ENCODE measurements around the gene COL6A2. TPM values are rescaled to one million over a fixed set of nuclear protein-coding genes. Genes with fewer than 3 reads are reported as not detected.

COL6A2 gene
- polyA plus RNA-seq, 3 donors: 0.01 TPM; not detected in 2

- no peak for TF ChIP-seq CTCF (IDR thresholded peaks at IDR 0.05)
- no peaks in the 10 kb centered on the region for H3K79me2 ChIP-seq (ENCODE audit: insufficient read depth, low read length)
- H3K27me3 Mint-ChIP-seq (ENCODE audit: low read depth in 3 of 3): peaks cover 0 to 6% (median 2%) of the 10 kb centered on the region in 3 donors
- H3K4me1 ChIP-seq (ENCODE audit: control insufficient read depth in 1 of 2, insufficient read depth in 2 of 2, low read length in 2 of 2): no peaks in the 10 kb centered on the region
- no peak overlapping the region for H3K27ac Mint-ChIP-seq
- H3K4me3 ChIP-seq (replicated peaks in 1 of 3; ENCODE audit: low read depth in 2 of 3, low read length in 3 of 3): no peak overlapping the region
- H3K27me3 ChIP-seq (ENCODE audit: control insufficient read depth in 2 of 2, insufficient read depth in 2 of 2, low read length in 2 of 2): no peaks in the 10 kb centered on the region
- peaks cover 1 to 12% (median 4%) of the 10 kb centered on the region in 7 donors for H3K9me3 Mint-ChIP-seq
- H3K27ac ChIP-seq (ENCODE audit: low read depth in 1 of 2, low read length in 2 of 2): no peak overlapping the region
- intact Hi-C loops (cut with micrococcal nuclease): no loop called here
- no peaks in the 10 kb centered on the region for H3K36me3 ChIP-seq (replicated peaks in 1 of 2; ENCODE audit: control insufficient read depth in 1 of 2, insufficient read depth in 2 of 2, low read length in 2 of 2)
- no peak overlapping the region for H3K9ac ChIP-seq (ENCODE audit: insufficient read depth, low read length, poor library complexity, severe bottlenecking)
- no peak overlapping the region for H3K4me2 ChIP-seq (replicated peaks; ENCODE audit: extremely low read depth, low read length, poor library complexity, severe bottlenecking)
- no peaks in the 10 kb centered on the region for H3K4me1 Mint-ChIP-seq
- 86% methylated on average over 58 of the region's 72 CpGs for WGBS (ENCODE audit: insufficient coverage)
- peak overlapping the region in 1 of 2 donors; percentile 39 for H3K4me3 Mint-ChIP-seq
- H4K20me1 ChIP-seq (ENCODE audit: insufficient read depth, low read length): no peaks in the 10 kb centered on the region
- no peak for DNase-seq
- H2AFZ ChIP-seq (ENCODE audit: insufficient read depth, low read depth, low read length, poor library complexity, severe bottlenecking): no peak overlapping the region
- H3K9me3 ChIP-seq (replicated peaks in 1 of 2; ENCODE audit: control insufficient read depth in 1 of 2, insufficient read depth in 1 of 2, low read length in 2 of 2): peaks cover 0 to 12% of the 10 kb centered on the region in 2 donors
- H3K36me3 Mint-ChIP-seq: peaks cover 0 to 2% of the 10 kb centered on the region in 2 donors
Measured at GRCh38 chr21:46161633-46162592, 64.0 kb downstream of the COL6A2 start.

GRCh38 chr21:46163380-46163779 lies 65.5 kb downstream of the COL6A2 start:
- no CpG with 5 or more reads among the region's 4 CpGs for WGBS (ENCODE audit: insufficient coverage)
- peaks cover 0 to 3% of the 10 kb centered on the region in 2 donors for H3K36me3 Mint-ChIP-seq
- Histone ChIP-seq H3K79me2 (ENCODE audit: insufficient read depth, low read length) (no peaks in the 10 kb centered on the region), H3K4me1 (ENCODE audit: control insufficient read depth in 1 of 2, insufficient read depth in 2 of 2, low read length in 2 of 2) (no peaks in the 10 kb centered on the region), H3K4me2 (replicated peaks; ENCODE audit: extremely low read depth, low read length, poor library complexity, severe bottlenecking) (no peak overlapping the region), H2AFZ (ENCODE audit: insufficient read depth, low read depth, low read length, poor library complexity, severe bottlenecking) (no peak overlapping the region), H4K20me1 (ENCODE audit: insufficient read depth, low read length) (no peaks in the 10 kb centered on the region), H3K27me3 (ENCODE audit: control insufficient read depth in 2 of 2, insufficient read depth in 2 of 2, low read length in 2 of 2) (no peaks in the 10 kb centered on the region), H3K27ac (ENCODE audit: low read depth in 1 of 2, low read length in 2 of 2) (no peak overlapping the region), H3K36me3 (replicated peaks in 1 of 2; ENCODE audit: control insufficient read depth in 1 of 2, insufficient read depth in 2 of 2, low read length in 2 of 2) (no peaks in the 10 kb centered on the region), H3K9ac (ENCODE audit: insufficient read depth, low read length, poor library complexity, severe bottlenecking) (no peak overlapping the region), H3K9me3 (replicated peaks in 1 of 2; ENCODE audit: control insufficient read depth in 1 of 2, insufficient read depth in 1 of 2, low read length in 2 of 2) (peaks cover 0 to 12% of the 10 kb centered on the region in 2 donors), H3K4me3 (replicated peaks in 1 of 3; ENCODE audit: low read depth in 2 of 3, low read length in 3 of 3) (no peak overlapping the region)
- no peak overlapping the region for H3K27ac Mint-ChIP-seq
- no peaks in the 10 kb centered on the region for H3K4me1 Mint-ChIP-seq
- peaks cover 1 to 12% (median 4%) of the 10 kb centered on the region in 7 donors for H3K9me3 Mint-ChIP-seq
- TF ChIP-seq CTCF (IDR thresholded peaks at IDR 0.05): no peak
- intact Hi-C loops (cut with micrococcal nuclease): no loop called here
- H3K27me3 Mint-ChIP-seq (ENCODE audit: low read depth in 3 of 3): peaks cover 0 to 6% (median 2%) of the 10 kb centered on the region in 3 donors
- DNase-seq: no peak
- no peak overlapping the region for H3K4me3 Mint-ChIP-seq

All from CD14-positive monocyte (primary cell).